SU-DHL-6 (cell line): ENCODE results near the gene EVI5.

Experiments
- EZH2phosphoT487 ChIP-seq: fragments of 200-600 bp; sonication (generic), shearing (Covaris generic); conservative IDR thresholded peaks from 2 replicates; pipeline ENCODE4 v1.6.1; 2018; ENCODE audit warnings: mild to moderate bottlenecking, antibody characterized with exemption, low read length, moderate library complexity, mixed read lengths
- TF ChIP-seq, protein P1 (sequence below): fragments of 200-600 bp; sonication (generic); IDR thresholded peaks from one replicate; pipeline ENCODE4 v1.5.1; 2017; ENCODE audit warnings: antibody characterized with exemption, mild to moderate bottlenecking, low read length, moderate library complexity; ENCODE audit not compliant: insufficient read depth, poor library complexity, severe bottlenecking

- TF ChIP-seq, protein P1, sequence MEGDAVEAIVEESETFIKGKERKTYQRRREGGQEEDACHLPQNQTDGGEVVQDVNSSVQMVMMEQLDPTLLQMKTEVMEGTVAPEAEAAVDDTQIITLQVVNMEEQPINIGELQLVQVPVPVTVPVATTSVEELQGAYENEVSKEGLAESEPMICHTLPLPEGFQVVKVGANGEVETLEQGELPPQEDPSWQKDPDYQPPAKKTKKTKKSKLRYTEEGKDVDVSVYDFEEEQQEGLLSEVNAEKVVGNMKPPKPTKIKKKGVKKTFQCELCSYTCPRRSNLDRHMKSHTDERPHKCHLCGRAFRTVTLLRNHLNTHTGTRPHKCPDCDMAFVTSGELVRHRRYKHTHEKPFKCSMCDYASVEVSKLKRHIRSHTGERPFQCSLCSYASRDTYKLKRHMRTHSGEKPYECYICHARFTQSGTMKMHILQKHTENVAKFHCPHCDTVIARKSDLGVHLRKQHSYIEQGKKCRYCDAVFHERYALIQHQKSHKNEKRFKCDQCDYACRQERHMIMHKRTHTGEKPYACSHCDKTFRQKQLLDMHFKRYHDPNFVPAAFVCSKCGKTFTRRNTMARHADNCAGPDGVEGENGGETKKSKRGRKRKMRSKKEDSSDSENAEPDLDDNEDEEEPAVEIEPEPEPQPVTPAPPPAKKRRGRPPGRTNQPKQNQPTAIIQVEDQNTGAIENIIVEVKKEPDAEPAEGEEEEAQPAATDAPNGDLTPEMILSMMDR = no peak
- no peak for TF ChIP-seq EZH2phosphoT487
Observed at GRCh38 chr1:92803140-92803887, 18.4 kb upstream of the EVI5 start.
